NCI-H1417 treated with DMSO at 0.1 percent for 48 hours (cell line): ENCODE data around the gene CDKN2B.

Source experiments
- DNase-seq: peaks from one replicate; lab custom pipeline; 2025; lab: John Stamatoyannopoulos, UW

The CDKN2B gene

GRCh38 chr9:21993893-21994555 is 15.1 kb downstream of the CDKN2B start, which contains the start of gene CDKN2A:
Gene CDKN2A, minus strand, starts transcription at chr9:21994392.
- DNase-seq: no peak

- no peak for DNase-seq
Observed at GRCh38 chr9:21993007-21993406, 16.1 kb downstream of the CDKN2B start.

- DNase-seq: no peak
Observed at GRCh38 chr9:21991072-21991959, 17.8 kb downstream of the CDKN2B start.

- DNase-seq: no peak
Observed at GRCh38 chr9:21989440-21990189, 19.5 kb downstream of the CDKN2B start.

GRCh38 chr9:21988056-21988990 is 20.8 kb downstream of the CDKN2B start:
- DNase-seq: no peak

- DNase-seq: no peak
Observed at GRCh38 chr9:21985964-21986667, 23.0 kb downstream of the CDKN2B start.

- no peak for DNase-seq
Observed at GRCh38 chr9:21984101-21984500, 25.0 kb downstream of the CDKN2B start.

GRCh38 chr9:21983561-21983935 is 25.6 kb downstream of the CDKN2B start:
- DNase-seq: no peak

GRCh38 chr9:21982861-21983560 is 26.1 kb downstream of the CDKN2B start:
- no peak for DNase-seq

- DNase-seq: no peak
Observed at GRCh38 chr9:21982391-21982790, 26.7 kb downstream of the CDKN2B start.

GRCh38 chr9:21976334-21976875 is 32.7 kb downstream of the CDKN2B start:
- DNase-seq: no peak

GRCh38 chr9:21974722-21975409 is 34.2 kb downstream of the CDKN2B start:
- DNase-seq: no peak

- no peak for DNase-seq
Observed at GRCh38 chr9:21974343-21974721, 34.8 kb downstream of the CDKN2B start.

- DNase-seq: no peak
Observed at GRCh38 chr9:21972361-21972760, 36.7 kb downstream of the CDKN2B start.

GRCh38 chr9:21970800-21971640 is 38.1 kb downstream of the CDKN2B start:
- DNase-seq: no peak

GRCh38 chr9:21969951-21970799 is 38.9 kb downstream of the CDKN2B start:
- no peak for DNase-seq
